Measurements from ENCODE around the gene ARPP21. TPM values are rescaled to one million over a fixed set of nuclear protein-coding genes. Genes with fewer than 3 reads are reported as not detected.

The ARPP21 gene
- total RNA-seq, 4 donors from 2014 or later: under 0.01 to 0.33 (median 0.13) TPM; not detected in 1

- Histone ChIP-seq H3K27ac (replicated peaks in 1 of 4) (no peak overlapping the region), H3K4me1 (no peaks in the 10 kb centered on the region), H3K36me3 (no peaks in the 10 kb centered on the region), H3K9me3 (no peaks in the 10 kb centered on the region), H3K27me3 (no peaks in the 10 kb centered on the region), H3K4me3 (no peak overlapping the region)
- DNase-seq (ENCODE audit: extremely low spot score): no peak
- 89% methylated on average over 5 of the region's 5 CpGs for WGBS
- intact Hi-C loops (cut with DNase I): no loop called here
- TF ChIP-seq EP300 (IDR thresholded peaks at IDR 0.05) (no peak), POLR2AphosphoS5 (IDR thresholded peaks at IDR 0.05) (no peak), POLR2A (IDR thresholded peaks at IDR 0.05; ENCODE audit: low read depth) (no peak), CTCF (IDR thresholded peaks at IDR 0.05) (no peak)
Observed at GRCh38 chr3:35677797-35678196, 38.5 kb downstream of the ARPP21 start.

- no peak overlapping the region for H3K27ac ChIP-seq (replicated peaks in 1 of 4)
- H3K36me3 ChIP-seq: no peaks in the 10 kb centered on the region
- H3K4me3 ChIP-seq: no peak overlapping the region
- intact Hi-C loops (cut with DNase I): no loop called here
- H3K27me3 ChIP-seq: no peaks in the 10 kb centered on the region
- WGBS: 51% methylated on average over 7 of the region's 7 CpGs
- H3K4me1 ChIP-seq: no peaks in the 10 kb centered on the region
- H3K9me3 ChIP-seq: no peaks in the 10 kb centered on the region
- no peak for TF ChIP-seq EP300 (IDR thresholded peaks at IDR 0.05)
- no peak for TF ChIP-seq POLR2AphosphoS5 (IDR thresholded peaks at IDR 0.05)
- TF ChIP-seq POLR2A (IDR thresholded peaks at IDR 0.05; ENCODE audit: low read depth): no peak
- no peak for TF ChIP-seq CTCF (IDR thresholded peaks at IDR 0.05)
- no peak for DNase-seq (ENCODE audit: extremely low spot score)
Observed at GRCh38 chr3:35678643-35679161, 39.4 kb downstream of the ARPP21 start.

GRCh38 chr3:35679409-35680080, 40.2 kb downstream of the ARPP21 start:
- no peak overlapping the region for H3K4me3 ChIP-seq
- intact Hi-C loops (cut with DNase I): no loop called here
- H3K27me3 ChIP-seq: no peaks in the 10 kb centered on the region
- H3K27ac ChIP-seq (replicated peaks in 1 of 4): no peak overlapping the region
- 76% methylated on average over 14 of the region's 14 CpGs for WGBS
- no peak for TF ChIP-seq POLR2A (IDR thresholded peaks at IDR 0.05; ENCODE audit: low read depth)
- no peak for TF ChIP-seq EP300 (IDR thresholded peaks at IDR 0.05)
- TF ChIP-seq POLR2AphosphoS5 (IDR thresholded peaks at IDR 0.05): no peak
- no peak for TF ChIP-seq CTCF (IDR thresholded peaks at IDR 0.05)
- no peak for DNase-seq (ENCODE audit: extremely low spot score)
- no peaks in the 10 kb centered on the region for H3K4me1 ChIP-seq
- no peaks in the 10 kb centered on the region for H3K9me3 ChIP-seq
- H3K36me3 ChIP-seq: no peaks in the 10 kb centered on the region

GRCh38 chr3:35680866-35681650, 41.7 kb downstream of the ARPP21 start:
- TF ChIP-seq POLR2AphosphoS5 (IDR thresholded peaks at IDR 0.05): no peak
- no peak for TF ChIP-seq EP300 (IDR thresholded peaks at IDR 0.05)
- no peak for TF ChIP-seq CTCF (IDR thresholded peaks at IDR 0.05)
- TF ChIP-seq POLR2A (IDR thresholded peaks at IDR 0.05; ENCODE audit: low read depth): no peak
- Histone ChIP-seq H3K4me1 (no peaks in the 10 kb centered on the region), H3K27ac (replicated peaks in 1 of 4) (no peak overlapping the region), H3K27me3 (no peaks in the 10 kb centered on the region), H3K36me3 (no peaks in the 10 kb centered on the region), H3K9me3 (no peaks in the 10 kb centered on the region), H3K4me3 (no peak overlapping the region)
- DNase-seq (ENCODE audit: extremely low spot score): no peak
- WGBS: 56% methylated on average over 5 of the region's 5 CpGs
- intact Hi-C loops (cut with DNase I): no loop called here
